ENCODE results near the gene SPATC1L.
"Not testable (repeated sequence)": the region's sequence is repeated elsewhere in the genome, so short reads cannot be mapped to it uniquely, and the experiment has no call there.

The SPATC1L gene

GRCh38 chr21:46226920-46227599, 42.8 kb upstream of the SPATC1L start:
- no peak overlapping the region for H3K27ac ChIP-seq (replicated peaks)

GRCh38 chr21:46226146-46226545, 41.9 kb upstream of the SPATC1L start:
- no peak for DNase-seq (ENCODE audit: low read depth in 1 of 2, low spot score in 1 of 2)
- Histone ChIP-seq H3K27me3 (ENCODE audit: insufficient read depth, poor library complexity, severe bottlenecking) (no peaks in the 10 kb centered on the region), H3K4me3 (replicated peaks; ENCODE audit: insufficient read depth, low read length) (no peak overlapping the region; the same call in 1 of the 2 replicates), H3K27ac (replicated peaks) (no peak overlapping the region)
- TF ChIP-seq SPI1 (IDR thresholded peaks at IDR 0.05; ENCODE audit: borderline replicate concordance, low read depth) (no peak), POLR2AphosphoS5 (IDR thresholded peaks at IDR 0.05; ENCODE audit: low read depth) (no peak), GABPA (IDR thresholded peaks at IDR 0.05; ENCODE audit: low read depth) (no peak), REST (IDR thresholded peaks at IDR 0.05; ENCODE audit: insufficient replicate concordance, low read depth) (no peak), CTCF (IDR thresholded peaks at IDR 0.05; ENCODE audit: insufficient read depth, low read length) (no peak)

More at GRCh38 chr21:46226920-46227599, 42.8 kb upstream of the SPATC1L start:
- TF ChIP-seq GABPA (IDR thresholded peaks at IDR 0.05; ENCODE audit: low read depth): no peak
- Histone ChIP-seq H3K4me3 (replicated peaks; ENCODE audit: insufficient read depth, low read length) (peak overlapping the region; percentile 95), H3K27me3 (ENCODE audit: insufficient read depth, poor library complexity, severe bottlenecking) (no peaks in the 10 kb centered on the region)
- no peak for DNase-seq (ENCODE audit: low read depth in 1 of 2, low spot score in 1 of 2)

- H3K27me3 ChIP-seq (ENCODE audit: insufficient read depth, poor library complexity, severe bottlenecking); DNase-seq (ENCODE audit: low read depth in 1 of 2, low spot score in 1 of 2); H3K4me3 ChIP-seq (replicated peaks; ENCODE audit: insufficient read depth, low read length); H3K27ac ChIP-seq (replicated peaks): not testable (repeated sequence)
These were observed 39.4 kb upstream of the SPATC1L start for GRCh38 chr21:46223661-46224060.

GRCh38 chr21:46223217-46223616, 39.0 kb upstream of the SPATC1L start:
- Histone ChIP-seq H3K27ac (replicated peaks) (no peak overlapping the region), H3K4me3 (replicated peaks; ENCODE audit: insufficient read depth, low read length) (no peak overlapping the region), H3K27me3 (ENCODE audit: insufficient read depth, poor library complexity, severe bottlenecking) (no peaks in the 10 kb centered on the region)
- DNase-seq (ENCODE audit: low read depth in 1 of 2, low spot score in 1 of 2): no peak
- TF ChIP-seq POLR2AphosphoS5 (IDR thresholded peaks at IDR 0.05; ENCODE audit: low read depth) (no peak), REST (IDR thresholded peaks at IDR 0.05; ENCODE audit: insufficient replicate concordance, low read depth) (no peak), CTCF (IDR thresholded peaks at IDR 0.05; ENCODE audit: insufficient read depth, low read length) (no peak), GABPA (IDR thresholded peaks at IDR 0.05; ENCODE audit: low read depth) (no peak), SPI1 (IDR thresholded peaks at IDR 0.05; ENCODE audit: borderline replicate concordance, low read depth) (no peak)
